HFF-Myc (cell line): ENCODE measurements around the gene LURAP1L.

Source experiments
- DNase-seq: peaks from one replicate; pipeline ENCODE4 v3.0.0-alpha.2; 2011; ENCODE audit warnings: low read depth; ENCODE audit errors: extremely low read depth
- H3K4me3 ChIP-seq: replicated peaks from 2 replicates; pipeline ENCODE4 v1.5.1; 2011; ENCODE audit warnings: low read depth, mild to moderate bottlenecking, control low read depth, low read length
- CTCF ChIP-seq: IDR thresholded peaks from 2 replicates; pipeline ENCODE4 v1.5.1; 2012; ENCODE audit warnings: mild to moderate bottlenecking, low read depth, low read length, control low read depth; ENCODE audit errors: missing control alignments

The LURAP1L gene

DNA sequence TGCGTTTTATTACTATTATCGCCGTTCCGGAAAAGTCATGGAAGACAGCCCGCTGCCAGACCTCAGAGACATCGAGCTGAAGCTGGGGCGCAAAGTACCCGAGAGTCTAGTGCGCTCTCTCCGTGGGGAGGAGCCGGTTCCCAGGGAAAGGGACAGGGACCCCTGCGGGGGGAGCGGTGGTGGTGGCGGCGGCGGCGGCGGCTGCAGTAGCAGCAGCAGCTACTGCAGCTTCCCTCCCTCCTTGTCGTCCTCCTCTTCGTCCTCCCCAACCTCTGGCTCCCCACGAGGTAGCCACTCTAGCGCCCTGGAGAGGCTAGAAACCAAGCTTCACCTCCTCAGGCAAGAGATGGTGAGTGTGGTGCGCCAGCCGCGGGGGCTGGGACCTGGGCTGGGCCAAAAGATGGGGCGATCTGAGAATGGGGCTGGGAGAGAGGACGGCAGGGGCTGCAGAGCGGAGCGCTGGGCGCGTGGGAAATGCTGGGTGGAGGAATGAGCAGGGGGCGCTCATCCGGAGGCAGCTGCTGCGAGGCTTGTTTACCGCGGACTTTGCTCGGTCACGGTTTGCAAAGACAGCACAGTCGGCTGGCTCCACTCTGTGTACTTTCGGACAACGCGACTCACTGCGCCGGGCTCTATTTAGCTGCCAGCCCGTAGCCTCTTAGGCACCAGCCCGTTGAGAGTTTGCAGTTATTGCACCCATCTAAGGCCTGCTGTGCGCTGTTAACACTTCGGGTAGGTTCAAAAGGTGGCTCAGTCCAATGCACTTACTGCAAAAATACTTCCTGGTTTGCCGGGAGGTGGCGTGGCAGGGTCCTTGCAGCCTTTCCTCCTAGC is 1.1 kb downstream of the LURAP1L start:
- H3K4me3 ChIP-seq: peak overlapping the region; percentile 73
- peak; percentile 50 for TF ChIP-seq CTCF
- DNase-seq: peak; percentile 57

DNA sequence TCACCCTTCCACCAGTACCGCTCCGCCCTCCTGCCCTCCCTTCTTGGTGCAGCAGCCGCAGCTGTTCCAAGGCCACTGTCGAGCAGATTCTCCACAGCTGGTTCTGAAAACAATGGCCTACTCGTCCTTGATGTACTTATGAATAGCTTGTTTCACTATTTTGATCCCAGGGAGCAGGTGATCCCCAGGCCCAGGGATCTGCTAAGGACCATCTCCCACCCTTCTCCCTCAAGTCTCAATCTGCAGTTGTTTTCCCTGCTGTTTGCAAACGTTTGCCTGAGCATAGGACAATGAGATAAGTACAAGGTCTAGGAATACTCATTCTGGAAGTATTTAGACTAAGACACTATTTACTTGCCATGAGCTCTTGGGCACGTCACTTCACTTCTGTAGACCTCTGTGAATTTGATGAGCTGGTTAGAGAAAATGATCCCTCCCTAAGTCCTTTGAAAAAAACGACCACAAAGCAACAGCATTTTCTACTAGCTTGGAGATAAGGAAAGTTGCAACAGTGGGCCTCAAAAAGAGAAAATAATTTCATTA is 1.8 kb downstream of the LURAP1L start:
- H3K4me3 ChIP-seq: peak overlapping the region; percentile 73
- DNase-seq: no peak
- TF ChIP-seq CTCF: no peak

DNA sequence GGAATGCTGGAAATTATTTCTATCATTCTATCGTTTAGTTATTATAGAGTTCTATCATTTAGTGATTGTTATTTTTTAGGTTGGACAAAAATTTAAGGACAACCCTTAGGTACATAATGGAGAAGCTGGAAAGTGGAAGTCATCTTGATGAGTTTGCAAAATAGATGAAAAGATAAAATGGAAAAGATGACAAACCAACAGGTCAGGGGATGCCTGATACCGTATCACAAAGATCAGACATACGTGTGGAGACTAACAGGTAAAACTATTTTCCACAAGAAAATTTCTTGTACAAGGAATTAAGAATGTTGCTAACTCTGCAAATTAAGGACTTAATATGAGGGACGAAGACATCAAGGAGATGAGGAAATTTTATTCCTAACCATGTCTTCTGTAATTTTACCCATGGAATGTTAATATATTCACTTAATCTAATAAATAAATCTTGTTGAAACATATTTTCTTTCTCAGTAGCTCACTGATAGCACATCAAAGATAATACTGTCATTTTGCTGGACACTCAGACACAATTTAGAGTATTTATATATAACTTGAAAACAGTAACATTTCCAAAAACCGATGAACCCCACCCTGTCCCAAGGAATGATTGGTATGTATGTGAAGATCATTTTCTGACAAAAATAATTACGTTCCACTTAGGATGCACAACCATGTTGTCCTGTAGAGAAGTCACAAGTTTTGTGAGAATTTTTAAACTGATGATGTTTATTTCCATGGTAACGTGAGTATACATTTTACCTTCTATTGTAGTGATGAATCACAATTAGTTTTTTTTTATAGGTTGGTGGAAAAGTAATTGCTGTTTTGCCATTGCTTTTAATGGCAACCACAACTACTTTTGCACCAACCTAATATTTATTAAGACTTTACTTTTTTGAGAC is 2.6 kb downstream of the LURAP1L start:
- DNase-seq: no peak
- TF ChIP-seq CTCF: no peak
- no peak overlapping the region; the same call in 1 of the 2 replicates for H3K4me3 ChIP-seq

DNA sequence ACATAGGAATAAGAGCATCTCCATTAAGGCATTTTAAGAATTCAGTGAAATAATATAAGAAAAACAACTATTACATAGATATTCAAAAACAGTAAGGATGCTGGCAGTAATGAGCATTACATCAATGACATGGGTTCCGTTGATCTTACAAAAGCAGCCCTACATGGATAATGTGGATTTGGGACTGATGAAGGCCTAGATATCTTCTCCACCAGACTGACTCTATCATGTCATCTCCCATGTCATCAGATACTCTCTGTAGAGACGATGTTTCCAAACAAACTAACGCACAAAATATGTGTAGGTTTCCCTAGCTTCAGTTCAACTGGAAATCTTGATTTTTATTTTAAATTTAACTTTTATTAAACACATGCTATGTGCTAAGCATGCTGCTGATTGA is 3.6 kb downstream of the LURAP1L start:
- H3K4me3 ChIP-seq: no peak overlapping the region
- TF ChIP-seq CTCF: no peak
- DNase-seq: no peak

DNA sequence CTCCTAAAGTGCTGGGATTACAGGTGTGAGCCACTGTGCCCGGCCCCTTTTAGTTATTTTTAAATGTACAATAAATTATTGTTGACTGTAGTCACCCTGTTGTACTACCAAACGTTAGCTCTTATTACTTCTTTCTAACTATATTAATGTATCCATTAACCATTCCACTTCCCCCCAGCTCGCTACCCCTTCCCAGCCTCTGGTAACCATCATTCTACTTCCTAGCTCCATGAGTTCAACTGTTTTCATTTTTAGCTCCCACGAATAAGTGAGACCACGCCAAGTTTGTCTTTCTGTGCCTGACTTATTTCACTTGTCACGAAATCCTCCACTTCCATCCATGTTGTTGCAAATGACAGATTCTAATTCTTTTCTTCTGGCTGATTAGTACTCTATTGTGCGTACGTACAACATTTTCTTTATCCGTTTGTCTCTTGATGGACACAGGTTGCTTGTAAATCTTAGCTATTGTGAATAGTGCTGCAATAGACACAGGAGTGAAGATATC is 6.5 kb downstream of the LURAP1L start:
- no peak for TF ChIP-seq CTCF
- no peak overlapping the region for H3K4me3 ChIP-seq
- DNase-seq: no peak

- no peak overlapping the region for H3K4me3 ChIP-seq
- no peak for TF ChIP-seq CTCF
- DNase-seq: no peak
Measured at GRCh38 chr9:12783767-12784460, 9.1 kb downstream of the LURAP1L start.
